SU-DHL-6 (cell line): ENCODE measurements around the gene CAV1.

Experiments
- H2AFZ ChIP-seq: fragments of 200-600 bp; sonication (generic); 2 replicates; pipeline ENCODE4 v1.6.1; 2014; ENCODE audit warnings: low read depth, mild to moderate bottlenecking, moderate library complexity, mixed read lengths, antibody characterized with exemption, low read length; ENCODE audit not compliant: severe bottlenecking
- H3F3A ChIP-seq: fragments of 200-600 bp; shearing (Covaris generic); 2 replicates; pipeline ENCODE4 v1.6.0; 2016; ENCODE audit warnings: antibody characterized with exemption, mild to moderate bottlenecking; ENCODE audit not compliant: insufficient read depth
- H3K27ac ChIP-seq: fragments of 200-600 bp; sonication (generic); 2 replicates; pipeline ENCODE4 v1.5.1; 2016; ENCODE audit warnings: low read depth, mild to moderate bottlenecking, low read length, moderate library complexity, mixed read lengths
- H3K27me3 ChIP-seq: fragments of 200-600 bp; sonication (generic), shearing (Covaris generic); 2 replicates; pipeline ENCODE4 v1.6.0; 2014; ENCODE audit warnings: mild to moderate bottlenecking, low read length
- H3K36me3 ChIP-seq: fragments of 200-600 bp; sonication (generic); 2 replicates; pipeline ENCODE4 v1.6.1; 2014; ENCODE audit warnings: mild to moderate bottlenecking, low read length, mixed read lengths
- H3K4me2 ChIP-seq: fragments of 300-600, 200-600 bp; shearing (Covaris generic), sonication (generic); 2 replicates; pipeline ENCODE4 v1.6.0; 2014; ENCODE audit warnings: low read length, low read depth, mild to moderate bottlenecking; ENCODE audit not compliant: poor library complexity, severe bottlenecking
- H3K4me3 ChIP-seq: fragments of 200-600 bp; sonication (generic); 2 replicates; pipeline ENCODE4 v1.5.1; 2014; ENCODE audit warnings: antibody characterized with exemption, low read length, mild to moderate bottlenecking, mixed read lengths; ENCODE audit not compliant: insufficient read depth, poor library complexity, severe bottlenecking
- H3K79me2 ChIP-seq: fragments of 200-600 bp; sonication (generic); 2 replicates; pipeline ENCODE4 v1.6.1; 2014; ENCODE audit warnings: mild to moderate bottlenecking, low read length, moderate library complexity; ENCODE audit not compliant: insufficient read depth
- H3K9ac ChIP-seq: fragments of 200-600 bp; sonication (generic); 2 replicates; pipeline ENCODE4 v1.7.0; 2014; ENCODE audit warnings: mild to moderate bottlenecking, low read length
- H3K9me2 ChIP-seq: fragments of 200-600 bp; sonication (generic); replicated peaks from 2 replicates; pipeline ENCODE4 v1.6.1; 2014; ENCODE audit warnings: low read length; ENCODE audit not compliant: insufficient read depth
- H3K9me3 ChIP-seq: fragments of 200-600 bp; sonication (generic); 2 replicates; pipeline ENCODE4 v1.6.1; 2014; ENCODE audit warnings: low read length, mixed read lengths; ENCODE audit not compliant: insufficient read depth
- H4K20me1 ChIP-seq: fragments of 200-600 bp; sonication (generic); 2 replicates; pipeline ENCODE4 v1.6.1; 2014; ENCODE audit warnings: low read depth, mild to moderate bottlenecking, antibody characterized with exemption, low read length, moderate library complexity, mixed read lengths
- EZH2phosphoT487 ChIP-seq: fragments of 200-600 bp; sonication (generic), shearing (Covaris generic); conservative IDR thresholded peaks from 2 replicates; pipeline ENCODE4 v1.6.1; 2018; ENCODE audit warnings: mild to moderate bottlenecking, antibody characterized with exemption, low read length, moderate library complexity, mixed read lengths
- TF ChIP-seq, protein P1 (sequence below): fragments of 200-600 bp; sonication (generic); IDR thresholded peaks from one replicate; pipeline ENCODE4 v1.5.1; 2017; ENCODE audit warnings: antibody characterized with exemption, mild to moderate bottlenecking, low read length, moderate library complexity; ENCODE audit not compliant: insufficient read depth, poor library complexity, severe bottlenecking

The CAV1 gene

GRCh38 chr7:116495736-116496135 is 29.1 kb upstream of the CAV1 start:
- no peaks in the 10 kb centered on the region for H3F3A ChIP-seq
- no peak overlapping the region for H3K27ac ChIP-seq
- H3K9me2 ChIP-seq = no peaks in the 10 kb centered on the region
- no peak overlapping the region for H3K4me3 ChIP-seq
- no peaks in the 10 kb centered on the region for H3K9me3 ChIP-seq
- H3K9ac ChIP-seq = no peak overlapping the region
- no peak for TF ChIP-seq EZH2phosphoT487
- TF ChIP-seq, protein P1, sequence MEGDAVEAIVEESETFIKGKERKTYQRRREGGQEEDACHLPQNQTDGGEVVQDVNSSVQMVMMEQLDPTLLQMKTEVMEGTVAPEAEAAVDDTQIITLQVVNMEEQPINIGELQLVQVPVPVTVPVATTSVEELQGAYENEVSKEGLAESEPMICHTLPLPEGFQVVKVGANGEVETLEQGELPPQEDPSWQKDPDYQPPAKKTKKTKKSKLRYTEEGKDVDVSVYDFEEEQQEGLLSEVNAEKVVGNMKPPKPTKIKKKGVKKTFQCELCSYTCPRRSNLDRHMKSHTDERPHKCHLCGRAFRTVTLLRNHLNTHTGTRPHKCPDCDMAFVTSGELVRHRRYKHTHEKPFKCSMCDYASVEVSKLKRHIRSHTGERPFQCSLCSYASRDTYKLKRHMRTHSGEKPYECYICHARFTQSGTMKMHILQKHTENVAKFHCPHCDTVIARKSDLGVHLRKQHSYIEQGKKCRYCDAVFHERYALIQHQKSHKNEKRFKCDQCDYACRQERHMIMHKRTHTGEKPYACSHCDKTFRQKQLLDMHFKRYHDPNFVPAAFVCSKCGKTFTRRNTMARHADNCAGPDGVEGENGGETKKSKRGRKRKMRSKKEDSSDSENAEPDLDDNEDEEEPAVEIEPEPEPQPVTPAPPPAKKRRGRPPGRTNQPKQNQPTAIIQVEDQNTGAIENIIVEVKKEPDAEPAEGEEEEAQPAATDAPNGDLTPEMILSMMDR = no peak
- no peaks in the 10 kb centered on the region; the same call in 1 of the 2 replicates for H3K27me3 ChIP-seq
- H4K20me1 ChIP-seq = no peaks in the 10 kb centered on the region
- H3K79me2 ChIP-seq = no peaks in the 10 kb centered on the region
- no peaks in the 10 kb centered on the region for H3K36me3 ChIP-seq
- no peak overlapping the region for H3K4me2 ChIP-seq
- H2AFZ ChIP-seq = no peak overlapping the region

- Histone ChIP-seq H3K27ac (no peak overlapping the region), H3K9ac (no peak overlapping the region), H3K4me2 (no peak overlapping the region), H3K79me2 (no peaks in the 10 kb centered on the region), H3F3A (no peaks in the 10 kb centered on the region), H3K36me3 (no peaks in the 10 kb centered on the region), H2AFZ (no peak overlapping the region), H4K20me1 (no peaks in the 10 kb centered on the region), H3K9me3 (no peaks in the 10 kb centered on the region), H3K4me3 (no peak overlapping the region), H3K27me3 (no peaks in the 10 kb centered on the region; the same call in 1 of the 2 replicates), H3K9me2 (no peaks in the 10 kb centered on the region)
- no peak for TF ChIP-seq EZH2phosphoT487
- TF ChIP-seq, protein P1 = no peak
These were observed 28.2 kb upstream of the CAV1 start for GRCh38 chr7:116496653-116497052.

- no peak overlapping the region for H3K4me2 ChIP-seq
- H3K4me3 ChIP-seq = no peak overlapping the region
- no peaks in the 10 kb centered on the region; the same call in 1 of the 2 replicates for H3K27me3 ChIP-seq
- H3K9me3 ChIP-seq = no peaks in the 10 kb centered on the region
- TF ChIP-seq, protein P1 = no peak
- no peak for TF ChIP-seq EZH2phosphoT487
- no peaks in the 10 kb centered on the region for H3F3A ChIP-seq
- no peaks in the 10 kb centered on the region for H3K9me2 ChIP-seq
- H3K79me2 ChIP-seq = no peaks in the 10 kb centered on the region
- no peaks in the 10 kb centered on the region for H3K36me3 ChIP-seq
- no peak overlapping the region for H2AFZ ChIP-seq
- H3K27ac ChIP-seq = no peak overlapping the region
- no peaks in the 10 kb centered on the region for H4K20me1 ChIP-seq
- no peak overlapping the region for H3K9ac ChIP-seq
These were observed 27.1 kb upstream of the CAV1 start for GRCh38 chr7:116497708-116498107.
